Spleen (tissue), 3 donors: Measurements from ENCODE around the gene TMX1.

Source experiments
- POLR2A ChIP-seq, 3 donors: fragments of 450-650 bp; IDR thresholded peaks; one replicate each; pipeline ENCODE4 v1.5.1; 2017; ENCODE audit warnings: antibody characterized with exemption in 3 of 3, mild to moderate bottlenecking in 1 of 3
- POLR2AphosphoS5 ChIP-seq, 3 donors: sonication (generic); formaldehyde crosslinking; IDR thresholded peaks; one replicate each; pipeline ENCODE4 v1.5.1; 2017; ENCODE audit warnings: antibody characterized with exemption in 3 of 3

DNA sequence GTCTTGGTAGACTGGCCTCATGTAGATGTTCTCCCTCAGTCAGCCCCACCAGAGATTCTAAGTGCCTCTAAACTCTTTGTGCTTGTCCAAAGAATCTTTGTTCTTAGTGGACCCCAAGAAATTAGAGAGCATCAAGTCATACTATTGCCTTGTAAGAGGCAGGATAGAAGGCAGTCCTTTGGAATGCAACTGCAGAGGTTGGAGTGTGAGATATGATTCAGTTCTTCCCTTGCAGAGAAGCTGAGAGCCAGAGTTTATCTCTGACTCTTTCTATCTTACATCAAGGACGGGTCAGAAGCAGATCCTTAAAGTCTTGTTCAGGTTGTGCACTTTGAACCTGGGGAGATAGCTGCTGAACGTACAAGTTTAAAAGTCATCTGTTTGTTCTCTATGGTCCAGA lies 21.1 kb downstream of the TMX1 start:
- no peak for TF ChIP-seq POLR2A (IDR thresholded peaks at IDR 0.05)
- TF ChIP-seq POLR2AphosphoS5 (IDR thresholded peaks at IDR 0.05) = no peak
